Measurements from ENCODE around the gene HSF2. TPM values are rescaled to one million over a fixed set of nuclear protein-coding genes. Genes with fewer than 3 reads are reported as not detected.

The HSF2 gene
- total RNA-seq, 1 donor from 2014 or later: 27.8 TPM

DNA sequence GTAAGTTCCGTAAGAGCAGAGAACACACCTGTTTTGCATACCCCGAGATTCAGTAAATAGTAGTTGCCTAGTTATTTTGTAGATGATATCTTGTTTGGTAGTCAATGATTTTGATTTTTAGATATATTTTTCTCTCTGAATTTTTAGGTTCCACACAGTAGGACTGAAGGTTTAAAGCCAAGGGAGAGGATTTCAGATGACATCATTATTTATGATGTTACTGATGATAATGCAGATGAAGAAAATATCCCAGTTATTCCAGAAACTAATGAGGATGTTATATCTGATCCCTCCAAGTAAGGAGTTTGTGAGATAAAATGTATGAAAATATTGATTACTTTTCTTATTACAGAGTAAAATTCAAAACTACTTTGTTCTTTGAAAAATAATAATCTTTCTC, 22.6 kb downstream of the HSF2 start:
- H3K27me3 Mint-ChIP-seq (ENCODE audit: low read depth): no peaks in the 10 kb centered on the region
- no peak overlapping the region for H3K4me3 Mint-ChIP-seq
- H3K36me3 Mint-ChIP-seq: peaks cover 51% of the 10 kb centered on the region
- DNase-seq (ENCODE audit: low spot score in 2 of 2, unreplicated experiment in 2 of 2): no peak
- TF ChIP-seq CTCF (IDR thresholded peaks at IDR 0.05; ENCODE audit: unreplicated experiment): no peak
- H3K4me1 Mint-ChIP-seq: no peaks in the 10 kb centered on the region
- H3K27ac Mint-ChIP-seq: no peak overlapping the region
- no peaks in the 10 kb centered on the region for H3K9me3 Mint-ChIP-seq

- H3K9me3 Mint-ChIP-seq: no peaks in the 10 kb centered on the region
- H3K27ac Mint-ChIP-seq: no peak overlapping the region
- no peaks in the 10 kb centered on the region for H3K4me1 Mint-ChIP-seq
- no peak overlapping the region for H3K4me3 Mint-ChIP-seq
- DNase-seq (ENCODE audit: low spot score in 2 of 2, unreplicated experiment in 2 of 2): no peak
- H3K36me3 Mint-ChIP-seq: peaks cover 52% of the 10 kb centered on the region
- H3K27me3 Mint-ChIP-seq (ENCODE audit: low read depth): no peaks in the 10 kb centered on the region
- TF ChIP-seq CTCF (IDR thresholded peaks at IDR 0.05; ENCODE audit: unreplicated experiment): no peak
Observed at GRCh38 chr6:122422614-122423267, 23.3 kb downstream of the HSF2 start.

GRCh38 chr6:122423734-122424133, 24.3 kb downstream of the HSF2 start:
- Mint-ChIP-seq H3K36me3 (peaks cover 52% of the 10 kb centered on the region), H3K4me3 (no peak overlapping the region), H3K27me3 (ENCODE audit: low read depth) (no peaks in the 10 kb centered on the region), H3K9me3 (no peaks in the 10 kb centered on the region), H3K27ac (no peak overlapping the region), H3K4me1 (no peaks in the 10 kb centered on the region)
- DNase-seq (ENCODE audit: low spot score in 2 of 2, unreplicated experiment in 2 of 2): no peak
- no peak for TF ChIP-seq CTCF (IDR thresholded peaks at IDR 0.05; ENCODE audit: unreplicated experiment)

DNA sequence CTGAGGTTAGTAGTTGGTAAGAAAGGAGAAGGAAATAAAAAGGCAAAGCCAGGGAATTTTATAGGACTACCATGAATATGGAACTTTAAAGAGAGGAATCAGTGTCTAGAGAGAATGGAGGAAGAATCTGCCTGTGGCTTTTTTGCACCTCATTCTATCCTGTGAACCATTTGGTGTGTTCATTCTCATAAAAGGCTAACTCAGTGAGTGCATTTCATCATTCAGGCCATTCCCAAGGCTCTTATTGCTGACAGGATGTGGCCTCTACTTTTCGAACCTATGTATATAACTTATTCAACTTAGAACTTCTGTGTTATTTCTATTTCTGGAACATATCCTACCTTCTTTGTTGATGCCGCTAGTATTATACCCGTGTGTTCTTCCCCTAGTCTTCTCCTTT, 27.1 kb downstream of the HSF2 start:
- no peak for DNase-seq (ENCODE audit: low spot score in 2 of 2, unreplicated experiment in 2 of 2)
- TF ChIP-seq CTCF (IDR thresholded peaks at IDR 0.05; ENCODE audit: unreplicated experiment): no peak
- no peaks in the 10 kb centered on the region for H3K4me1 Mint-ChIP-seq
- H3K9me3 Mint-ChIP-seq: no peaks in the 10 kb centered on the region
- H3K27ac Mint-ChIP-seq: no peak overlapping the region
- no peaks in the 10 kb centered on the region for H3K27me3 Mint-ChIP-seq (ENCODE audit: low read depth)
- peaks cover 61% of the 10 kb centered on the region for H3K36me3 Mint-ChIP-seq
- no peak overlapping the region for H3K4me3 Mint-ChIP-seq

- no peak for TF ChIP-seq CTCF (IDR thresholded peaks at IDR 0.05; ENCODE audit: unreplicated experiment)
- no peak overlapping the region for H3K4me3 Mint-ChIP-seq
- H3K27me3 Mint-ChIP-seq (ENCODE audit: low read depth): no peaks in the 10 kb centered on the region
- no peak for DNase-seq (ENCODE audit: low spot score in 2 of 2, unreplicated experiment in 2 of 2)
- no peaks in the 10 kb centered on the region for H3K9me3 Mint-ChIP-seq
- no peaks in the 10 kb centered on the region for H3K4me1 Mint-ChIP-seq
- H3K27ac Mint-ChIP-seq: no peak overlapping the region
- peaks cover 53% of the 10 kb centered on the region for H3K36me3 Mint-ChIP-seq
Observed at GRCh38 chr6:122428781-122429180, 29.3 kb downstream of the HSF2 start.

DNA sequence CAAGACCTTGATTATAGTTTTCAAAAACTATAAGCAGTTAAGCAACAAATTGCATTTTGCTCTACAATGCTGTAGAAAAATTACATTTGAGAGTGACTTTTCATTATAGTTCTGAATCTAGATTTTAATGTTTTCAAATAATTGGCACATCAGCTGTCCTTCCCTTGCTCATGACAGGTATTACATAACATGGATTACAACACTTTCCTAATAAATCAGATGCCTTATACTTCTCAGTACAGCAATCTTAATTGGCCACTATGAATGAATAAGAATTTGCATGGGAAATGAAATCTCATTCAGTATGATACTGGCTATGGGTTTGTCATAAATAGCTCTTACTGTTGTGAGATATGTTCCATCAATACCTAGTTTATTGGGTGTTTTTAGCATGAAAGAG, 29.9 kb downstream of the HSF2 start:
- no peaks in the 10 kb centered on the region for H3K9me3 Mint-ChIP-seq
- peaks cover 51% of the 10 kb centered on the region for H3K36me3 Mint-ChIP-seq
- no peaks in the 10 kb centered on the region for H3K27me3 Mint-ChIP-seq (ENCODE audit: low read depth)
- no peak overlapping the region for H3K4me3 Mint-ChIP-seq
- H3K27ac Mint-ChIP-seq: no peak overlapping the region
- DNase-seq (ENCODE audit: low spot score in 2 of 2, unreplicated experiment in 2 of 2): no peak
- no peak for TF ChIP-seq CTCF (IDR thresholded peaks at IDR 0.05; ENCODE audit: unreplicated experiment)
- no peaks in the 10 kb centered on the region for H3K4me1 Mint-ChIP-seq

Measured in mesothelial cell of epicardium (in vitro differentiated cells).